ENCODE measurements around the gene HOXA6.

DNA sequence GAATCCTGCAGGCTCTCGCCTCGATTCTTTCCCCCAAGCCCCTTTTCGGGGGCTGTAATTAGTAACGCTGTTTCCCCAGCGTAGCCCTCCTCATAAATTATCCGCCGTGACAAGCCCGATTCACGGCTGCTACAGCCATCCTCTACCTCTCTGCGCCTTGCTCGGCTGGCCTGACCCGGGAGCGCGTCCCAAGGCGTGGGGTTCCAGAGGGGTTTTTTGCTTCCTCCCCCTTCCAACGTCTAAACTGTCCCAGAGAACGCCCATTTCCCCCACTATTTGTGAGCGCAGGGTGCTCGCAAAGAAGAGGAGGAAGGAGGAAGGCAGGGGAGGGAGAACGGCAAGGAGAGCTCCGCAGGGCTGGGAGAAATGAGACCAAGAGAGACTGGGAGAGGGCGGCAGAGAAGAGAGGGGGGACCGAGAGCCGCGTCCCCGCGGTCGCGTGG is 5.0 kb downstream of the HOXA6 start:
- TF ChIP-seq, protein P1, sequence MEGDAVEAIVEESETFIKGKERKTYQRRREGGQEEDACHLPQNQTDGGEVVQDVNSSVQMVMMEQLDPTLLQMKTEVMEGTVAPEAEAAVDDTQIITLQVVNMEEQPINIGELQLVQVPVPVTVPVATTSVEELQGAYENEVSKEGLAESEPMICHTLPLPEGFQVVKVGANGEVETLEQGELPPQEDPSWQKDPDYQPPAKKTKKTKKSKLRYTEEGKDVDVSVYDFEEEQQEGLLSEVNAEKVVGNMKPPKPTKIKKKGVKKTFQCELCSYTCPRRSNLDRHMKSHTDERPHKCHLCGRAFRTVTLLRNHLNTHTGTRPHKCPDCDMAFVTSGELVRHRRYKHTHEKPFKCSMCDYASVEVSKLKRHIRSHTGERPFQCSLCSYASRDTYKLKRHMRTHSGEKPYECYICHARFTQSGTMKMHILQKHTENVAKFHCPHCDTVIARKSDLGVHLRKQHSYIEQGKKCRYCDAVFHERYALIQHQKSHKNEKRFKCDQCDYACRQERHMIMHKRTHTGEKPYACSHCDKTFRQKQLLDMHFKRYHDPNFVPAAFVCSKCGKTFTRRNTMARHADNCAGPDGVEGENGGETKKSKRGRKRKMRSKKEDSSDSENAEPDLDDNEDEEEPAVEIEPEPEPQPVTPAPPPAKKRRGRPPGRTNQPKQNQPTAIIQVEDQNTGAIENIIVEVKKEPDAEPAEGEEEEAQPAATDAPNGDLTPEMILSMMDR (IDR thresholded peaks at IDR 0.05; ENCODE audit: insufficient read depth, low read length) = no peak
- TF ChIP-seq, protein P2, sequence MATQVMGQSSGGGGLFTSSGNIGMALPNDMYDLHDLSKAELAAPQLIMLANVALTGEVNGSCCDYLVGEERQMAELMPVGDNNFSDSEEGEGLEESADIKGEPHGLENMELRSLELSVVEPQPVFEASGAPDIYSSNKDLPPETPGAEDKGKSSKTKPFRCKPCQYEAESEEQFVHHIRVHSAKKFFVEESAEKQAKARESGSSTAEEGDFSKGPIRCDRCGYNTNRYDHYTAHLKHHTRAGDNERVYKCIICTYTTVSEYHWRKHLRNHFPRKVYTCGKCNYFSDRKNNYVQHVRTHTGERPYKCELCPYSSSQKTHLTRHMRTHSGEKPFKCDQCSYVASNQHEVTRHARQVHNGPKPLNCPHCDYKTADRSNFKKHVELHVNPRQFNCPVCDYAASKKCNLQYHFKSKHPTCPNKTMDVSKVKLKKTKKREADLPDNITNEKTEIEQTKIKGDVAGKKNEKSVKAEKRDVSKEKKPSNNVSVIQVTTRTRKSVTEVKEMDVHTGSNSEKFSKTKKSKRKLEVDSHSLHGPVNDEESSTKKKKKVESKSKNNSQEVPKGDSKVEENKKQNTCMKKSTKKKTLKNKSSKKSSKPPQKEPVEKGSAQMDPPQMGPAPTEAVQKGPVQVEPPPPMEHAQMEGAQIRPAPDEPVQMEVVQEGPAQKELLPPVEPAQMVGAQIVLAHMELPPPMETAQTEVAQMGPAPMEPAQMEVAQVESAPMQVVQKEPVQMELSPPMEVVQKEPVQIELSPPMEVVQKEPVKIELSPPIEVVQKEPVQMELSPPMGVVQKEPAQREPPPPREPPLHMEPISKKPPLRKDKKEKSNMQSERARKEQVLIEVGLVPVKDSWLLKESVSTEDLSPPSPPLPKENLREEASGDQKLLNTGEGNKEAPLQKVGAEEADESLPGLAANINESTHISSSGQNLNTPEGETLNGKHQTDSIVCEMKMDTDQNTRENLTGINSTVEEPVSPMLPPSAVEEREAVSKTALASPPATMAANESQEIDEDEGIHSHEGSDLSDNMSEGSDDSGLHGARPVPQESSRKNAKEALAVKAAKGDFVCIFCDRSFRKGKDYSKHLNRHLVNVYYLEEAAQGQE (IDR thresholded peaks at IDR 0.05; ENCODE audit: insufficient replicate concordance, low read depth) = no peak
